GM23248 (cell line): ENCODE results near the gene DDC. TPM values are rescaled to one million over a fixed set of nuclear protein-coding genes. Genes with fewer than 3 reads are reported as not detected.

Experiments
- DNase-seq: peaks from one replicate; pipeline ENCODE4 v3.0.0-alpha.2; 2015
- H2AFZ ChIP-seq: fragments of 200-600 bp; sonication (generic); 2 replicates; pipeline ENCODE4 v1.6.1; 2016; ENCODE audit warnings: antibody characterized with exemption
- H3F3A ChIP-seq: fragments of 200-600 bp; sonication (generic); 2 replicates; pipeline ENCODE4 v1.6.1; 2016; ENCODE audit warnings: mild to moderate bottlenecking, antibody characterized with exemption, mixed run types; ENCODE audit not compliant: insufficient read depth
- H3K27ac ChIP-seq: fragments of 200-600 bp; sonication (generic); 2 replicates; pipeline ENCODE4 v1.5.1; 2016; ENCODE audit warnings: mild to moderate bottlenecking
- H3K27me3 ChIP-seq: fragments of 200-600 bp; sonication (generic); replicated peaks from 2 replicates; pipeline ENCODE4 v1.6.1; 2016; ENCODE audit warnings: mild to moderate bottlenecking; ENCODE audit not compliant: insufficient read depth
- H3K36me3 ChIP-seq: fragments of 200-600 bp; sonication (generic); 2 replicates; pipeline ENCODE4 v1.6.1; 2016; ENCODE audit warnings: low read depth, mild to moderate bottlenecking
- H3K4me1 ChIP-seq: fragments of 200-600 bp; sonication (generic); 2 replicates; pipeline ENCODE4 v1.6.1; 2016; ENCODE audit warnings: mild to moderate bottlenecking; ENCODE audit not compliant: insufficient read depth
- H3K4me2 ChIP-seq: fragments of 200-600 bp; sonication (generic); one replicate; pipeline ENCODE4 v1.6.1; 2016; ENCODE audit warnings: mild to moderate bottlenecking; ENCODE audit not compliant: unreplicated experiment
- H3K4me3 ChIP-seq: fragments of 200-600 bp; sonication (generic); 2 replicates; pipeline ENCODE4 v1.5.1; 2016; ENCODE audit warnings: mild to moderate bottlenecking
- H3K79me2 ChIP-seq: fragments of 200-600 bp; sonication (generic); 2 replicates; pipeline ENCODE4 v1.6.1; 2016; ENCODE audit warnings: mild to moderate bottlenecking; ENCODE audit not compliant: insufficient read depth
- H3K9ac ChIP-seq: fragments of 200-600 bp; sonication (generic); 2 replicates; pipeline ENCODE4 v1.6.1; 2016; ENCODE audit warnings: mild to moderate bottlenecking
- H3K9me2 ChIP-seq: fragments of 200-600 bp; sonication (generic); 2 replicates; pipeline ENCODE4 v1.6.1; 2016; ENCODE audit warnings: mixed run types, mild to moderate bottlenecking, moderate library complexity; ENCODE audit not compliant: insufficient read depth
- H3K9me3 ChIP-seq: fragments of 200-600 bp; sonication (generic); one replicate; pipeline ENCODE4 v1.6.1; 2017; ENCODE audit warnings: low read depth
- H4K20me1 ChIP-seq: fragments of 200-600 bp; sonication (generic); 2 replicates; pipeline ENCODE4 v1.6.0; 2016; ENCODE audit not compliant: insufficient read depth
- EZH2 ChIP-seq: fragments of 200-600 bp; sonication (generic); IDR thresholded peaks from 2 replicates; pipeline ENCODE4 v1.6.1; 2018; ENCODE audit warnings: antibody characterized with exemption, mild to moderate bottlenecking; ENCODE audit not compliant: insufficient read depth, poor library complexity, severe bottlenecking
- EZH2phosphoT487 ChIP-seq: fragments of 200-600 bp; sonication (generic); IDR thresholded peaks from 2 replicates; pipeline ENCODE4 v1.6.1; 2018; ENCODE audit warnings: antibody characterized with exemption, moderate library complexity, mild to moderate bottlenecking, low read depth; ENCODE audit not compliant: insufficient read depth
- WGBS, 2 experiments: methylation state at CpG; one replicate each; pipeline ENCODE4 v1.1.6; 2015 to 2017; ENCODE audit warnings: low lambda C conversion rate in 2 of 2, low coverage in 1 of 2; ENCODE audit errors: missing lambda C conversion rate in 2 of 2; 5-methylcytosine and 5-hydroxymethylcytosine counted together
- in situ Hi-C: fragments of 300-500 bp; cut with MboI; formaldehyde crosslinking; loops from 2 replicates; pipeline ENCODE4 v1.15.0; 2020
- polyA plus RNA-seq: library from polyadenylated mRNA; unstranded; fragments of >200 nt; fragmentation: Nextera tagmentation; extraction: Ambion mirVana; gene quantifications from 2 replicates; pipeline ENCODE4 v1.2.1, GENCODE V29; 2016
- total RNA-seq: library from RNA; depleted of rRNA; stranded (reverse); fragments of >200 nt; shearing (Covaris generic); gene quantifications from 2 replicates; pipeline ENCODE4 v1.2.3, GENCODE V29; 2014

Gene DDC
- total and polyA plus RNA-seq, 2 experiments from 2014 or later = not detected

GRCh38 chr7:50565977-50566376 lies 772 bp upstream of the DDC start:
- H3K9me2 ChIP-seq = no peaks in the 10 kb centered on the region
- H4K20me1 ChIP-seq = no peaks in the 10 kb centered on the region
- no peak overlapping the region for H3K27ac ChIP-seq
- H2AFZ ChIP-seq = no peak overlapping the region
- no peak overlapping the region for H3K9ac ChIP-seq
- H3K4me2 ChIP-seq = no peak overlapping the region
- no peaks in the 10 kb centered on the region for H3K9me3 ChIP-seq
- 47 to 48% methylated on average over 5 of the region's 5 CpGs for WGBS, 2 experiments
- H3K4me3 ChIP-seq = no peak overlapping the region
- no peaks in the 10 kb centered on the region for H3K4me1 ChIP-seq
- in situ Hi-C loops = no loop called here
- DNase-seq = no peak
- H3K36me3 ChIP-seq = no peaks in the 10 kb centered on the region
- H3K27me3 ChIP-seq = peaks cover 20% of the 10 kb centered on the region
- no peaks in the 10 kb centered on the region for H3K79me2 ChIP-seq
- TF ChIP-seq EZH2phosphoT487 (no peak), EZH2 (no peak)
- no peaks in the 10 kb centered on the region for H3F3A ChIP-seq

- Histone ChIP-seq H3F3A (no peaks in the 10 kb centered on the region), H3K9ac (no peak overlapping the region), H3K79me2 (no peaks in the 10 kb centered on the region), H3K4me3 (no peak overlapping the region), H3K27ac (no peak overlapping the region), H3K36me3 (no peaks in the 10 kb centered on the region), H3K4me1 (no peaks in the 10 kb centered on the region), H2AFZ (no peak overlapping the region), H4K20me1 (no peaks in the 10 kb centered on the region), H3K27me3 (peaks cover 20% of the 10 kb centered on the region), H3K9me3 (no peaks in the 10 kb centered on the region), H3K4me2 (no peak overlapping the region), H3K9me2 (no peaks in the 10 kb centered on the region)
- no peak for DNase-seq
- in situ Hi-C loops = no loop called here
- 18 to 24% methylated on average over 2 of the region's 2 CpGs for WGBS, 2 experiments
- TF ChIP-seq EZH2 (no peak), EZH2phosphoT487 (no peak)
Measured at GRCh38 chr7:50565559-50565916, 333 bp upstream of the DDC start.

DNA sequence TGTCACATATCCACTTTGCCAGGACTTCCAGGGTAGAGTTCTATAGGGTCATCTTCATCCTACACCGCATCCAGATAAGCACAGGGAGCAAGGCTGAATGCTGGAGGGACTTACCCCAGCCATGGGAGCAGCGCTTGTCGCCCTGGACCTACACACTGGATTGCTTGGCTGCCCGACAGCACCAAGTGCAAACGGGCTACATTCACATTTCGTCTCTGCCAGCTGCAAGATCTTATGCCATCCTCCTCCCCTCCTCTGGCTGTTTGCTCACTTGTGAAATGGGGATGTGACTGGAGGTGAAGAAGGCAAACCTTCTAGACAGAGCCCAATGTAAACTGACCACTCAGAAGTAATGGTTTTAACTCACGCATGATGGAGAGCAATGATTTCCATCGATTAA lies 1.0 kb downstream of the DDC start:
- no peak for DNase-seq
- peaks cover 20% of the 10 kb centered on the region for H3K27me3 ChIP-seq
- WGBS, 2 experiments = 42 to 50% methylated on average over 8 of the region's 8 CpGs

DNA sequence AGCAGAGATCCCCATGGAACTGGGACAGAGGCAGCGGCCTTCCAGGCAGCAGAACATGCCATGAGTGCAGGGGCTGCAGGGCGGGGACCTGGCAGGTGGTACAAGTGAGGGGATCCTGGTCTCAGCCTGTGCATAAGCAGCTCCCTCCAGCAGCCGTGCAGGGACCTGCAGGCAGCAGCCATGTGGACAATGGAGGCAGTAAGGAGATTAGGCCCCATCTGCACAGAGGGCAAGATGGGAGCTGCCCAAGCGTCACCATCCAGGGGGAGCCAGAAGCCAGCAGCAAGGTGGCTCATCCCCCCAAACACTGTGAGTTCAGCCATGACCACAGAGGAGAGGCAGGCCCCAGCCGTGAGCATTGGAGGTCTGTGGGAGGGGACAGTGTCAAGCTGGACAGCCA lies 3.1 kb downstream of the DDC start:
- H3K27me3 ChIP-seq = peaks cover 20% of the 10 kb centered on the region
- no peaks in the 10 kb centered on the region for H3K79me2 ChIP-seq
- WGBS, 2 experiments = 74 to 75% methylated on average over 5 of the region's 5 CpGs
- H3K9ac ChIP-seq = no peak overlapping the region
- TF ChIP-seq EZH2phosphoT487 = no peak
- TF ChIP-seq EZH2 = no peak
- H3K4me1 ChIP-seq = no peaks in the 10 kb centered on the region
- H3F3A ChIP-seq = no peaks in the 10 kb centered on the region
- H3K27ac ChIP-seq = no peak overlapping the region
- in situ Hi-C loops = no loop called here
- no peak overlapping the region for H3K4me3 ChIP-seq
- H4K20me1 ChIP-seq = no peaks in the 10 kb centered on the region
- no peaks in the 10 kb centered on the region for H3K9me3 ChIP-seq
- H3K4me2 ChIP-seq = no peak overlapping the region
- no peaks in the 10 kb centered on the region for H3K9me2 ChIP-seq
- H2AFZ ChIP-seq = no peak overlapping the region
- no peaks in the 10 kb centered on the region for H3K36me3 ChIP-seq
- DNase-seq = no peak

More for the DNA sequence above, 1.0 kb downstream of the DDC start:
- H3K4me1 ChIP-seq = no peaks in the 10 kb centered on the region
- no peak overlapping the region for H3K4me2 ChIP-seq
- no peak overlapping the region for H3K27ac ChIP-seq
- no peak for TF ChIP-seq EZH2phosphoT487
- TF ChIP-seq EZH2 = no peak
- H2AFZ ChIP-seq = no peak overlapping the region
- no peaks in the 10 kb centered on the region for H3K79me2 ChIP-seq
- H3K4me3 ChIP-seq = no peak overlapping the region
- H3F3A ChIP-seq = no peaks in the 10 kb centered on the region
- in situ Hi-C loops = no loop called here
- no peak overlapping the region for H3K9ac ChIP-seq
- no peaks in the 10 kb centered on the region for H3K9me3 ChIP-seq
- no peaks in the 10 kb centered on the region for H4K20me1 ChIP-seq
- no peaks in the 10 kb centered on the region for H3K36me3 ChIP-seq
- no peaks in the 10 kb centered on the region for H3K9me2 ChIP-seq

DNA sequence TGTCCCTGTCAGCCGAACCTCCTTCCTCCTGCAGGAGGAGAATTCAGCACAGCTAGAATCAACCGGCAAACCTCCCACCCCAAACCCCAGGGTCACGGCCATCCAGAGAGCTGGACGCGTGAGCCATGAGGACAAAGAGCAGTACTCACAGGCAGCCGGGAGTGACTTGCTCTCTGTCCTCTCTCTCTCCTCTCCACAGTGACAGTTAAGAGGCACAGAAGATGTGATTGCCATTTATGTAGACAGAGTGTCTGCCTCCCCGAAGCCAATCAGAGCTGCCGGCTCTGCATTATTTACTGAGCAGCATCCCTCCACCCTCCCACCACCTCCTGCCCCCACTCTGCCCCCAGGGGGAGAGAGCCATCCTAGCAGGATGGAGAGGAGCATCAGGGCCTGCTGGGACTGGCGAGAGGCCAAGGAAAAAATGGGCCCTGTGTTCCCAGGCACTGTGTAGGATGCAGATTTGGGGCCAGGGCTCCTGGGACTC lies 4.3 kb downstream of the DDC start:
- Histone ChIP-seq H3K27ac (no peak overlapping the region), H3K4me1 (no peaks in the 10 kb centered on the region), H3K9me2 (no peaks in the 10 kb centered on the region), H3K9ac (no peak overlapping the region), H3K4me2 (no peak overlapping the region), H4K20me1 (no peaks in the 10 kb centered on the region), H3K27me3 (peaks cover 28% of the 10 kb centered on the region), H3F3A (no peaks in the 10 kb centered on the region), H2AFZ (no peak overlapping the region), H3K79me2 (no peaks in the 10 kb centered on the region), H3K9me3 (no peaks in the 10 kb centered on the region), H3K4me3 (no peak overlapping the region), H3K36me3 (no peaks in the 10 kb centered on the region)
- in situ Hi-C loops = no loop called here
- TF ChIP-seq EZH2phosphoT487 = no peak
- no peak for TF ChIP-seq EZH2
- no peak for DNase-seq
- 54 to 60% methylated on average over 9 of the region's 9 CpGs for WGBS, 2 experiments
